HG03139 (cell line): ENCODE data around the gene ZNF683.
"Not testable (repeated sequence)": the region's sequence is repeated elsewhere in the genome, so short reads cannot be mapped to it uniquely, and the experiment has no call there.

ENCODE experiments used
- ATAC-seq: cut with Tn5 transposase; IDR thresholded peaks from one replicate; pipeline ENCODE4 v1.9.1; 2021; ENCODE audit not compliant: unreplicated experiment

ZNF683 gene

DNA sequence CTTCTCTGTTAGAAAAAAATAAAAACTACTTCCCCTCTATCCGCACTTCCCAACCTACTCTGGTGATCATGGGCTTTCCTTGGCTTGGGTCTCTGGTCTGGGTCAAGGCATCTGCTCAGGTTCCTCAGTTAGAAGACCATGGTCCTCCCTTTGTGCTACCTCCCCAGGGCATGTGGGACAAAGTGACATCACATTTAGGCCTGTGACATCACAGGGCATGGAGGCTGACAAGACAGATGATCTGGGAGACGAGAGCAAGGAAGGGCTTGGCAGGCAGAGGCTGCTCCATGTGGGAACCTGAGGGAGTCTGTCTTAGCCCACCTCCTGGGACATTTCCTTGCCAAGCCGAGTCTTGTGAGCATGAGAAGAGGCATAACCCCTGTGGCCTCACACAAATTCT, at the start of gene ZNF683:
Gene ZNF683 (minus strand): TSS at position 140 of the 400 bp plus-strand sequence. CDS start 4,179 bp downstream, outside the sequence.
- ATAC-seq, result not testable (repeated sequence)

- no peak for ATAC-seq
Measured at GRCh38 chr1:26419494-26419893, 46.9 kb upstream of the ZNF683 start.

DNA sequence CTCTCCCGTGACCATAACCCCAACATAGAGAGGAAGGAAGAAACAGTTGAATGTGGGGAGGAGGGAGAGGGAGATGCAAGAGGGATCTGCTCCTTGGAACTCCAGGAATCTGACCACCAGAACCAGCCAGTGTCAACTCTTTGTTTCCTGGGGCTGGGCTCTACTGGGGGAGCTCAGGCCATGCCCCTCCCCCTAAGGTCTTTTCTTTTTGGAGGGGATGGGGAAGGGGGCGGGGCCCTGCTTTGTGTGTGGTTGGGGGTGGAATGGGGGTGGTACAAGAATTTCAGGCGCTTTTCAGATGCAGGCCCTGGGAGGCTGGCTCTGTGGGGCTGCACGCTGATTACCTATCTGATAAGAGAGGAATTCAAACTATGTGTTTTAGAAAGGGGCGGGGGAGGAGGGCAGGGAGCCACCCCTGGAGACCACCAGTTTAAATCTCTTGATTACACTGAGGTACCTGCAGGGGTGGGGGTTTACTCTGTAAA, 46.4 kb upstream of the ZNF683 start:
- ATAC-seq, result no peak

DNA sequence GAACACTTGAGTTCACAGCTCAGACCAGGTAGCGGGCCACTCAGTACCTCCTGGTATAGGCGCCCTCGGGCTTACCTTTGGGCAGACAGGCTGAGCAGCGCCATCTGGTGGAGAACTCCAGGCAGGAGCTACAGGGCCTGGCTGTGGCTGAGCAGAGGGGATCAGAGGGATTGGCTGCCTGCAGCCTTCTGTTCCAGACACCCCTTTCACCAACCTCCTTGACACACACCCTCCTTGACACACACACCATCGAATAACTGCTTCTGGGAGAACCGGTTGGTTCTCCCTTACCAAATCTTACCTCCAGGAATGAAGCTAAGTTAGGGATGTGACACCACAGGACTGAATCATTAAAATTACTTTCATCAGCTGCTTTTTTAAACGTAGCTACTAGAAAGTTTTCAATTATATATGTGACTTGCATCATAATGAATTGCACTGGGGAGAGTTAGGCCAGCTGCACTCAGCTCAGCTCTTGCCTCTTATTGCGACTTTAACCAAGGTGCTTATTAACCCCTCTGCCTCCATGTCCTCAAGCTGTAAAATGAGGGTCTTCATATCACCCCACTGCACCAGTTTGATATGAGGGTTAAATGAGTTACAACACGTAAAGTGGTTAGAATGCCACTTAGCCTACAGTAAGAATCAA, 44.7 kb upstream of the ZNF683 start:
- no peak for ATAC-seq

DNA sequence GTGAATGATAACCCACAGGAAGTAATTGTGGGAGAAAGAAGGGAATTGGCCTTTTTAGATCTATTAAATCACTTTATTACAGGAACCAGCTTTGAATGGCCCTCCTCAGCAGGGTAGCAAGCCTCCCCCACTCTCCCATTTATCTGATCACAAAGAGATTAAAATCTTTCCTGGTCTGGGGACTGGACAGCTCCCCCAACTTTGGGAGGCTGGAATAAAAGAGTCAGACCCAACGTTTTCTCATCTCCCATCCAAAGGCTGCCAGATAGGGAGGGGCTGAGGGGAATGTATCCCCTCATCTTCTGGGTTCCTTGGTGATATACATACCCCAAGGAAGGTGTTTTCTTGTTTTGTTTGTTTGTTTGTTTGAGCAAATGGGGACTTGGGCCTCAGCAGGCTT, 40.5 kb upstream of the ZNF683 start:
- ATAC-seq, result no peak

GRCh38 chr1:26412180-26412840, 39.8 kb upstream of the ZNF683 start:
- ATAC-seq, result no peak

DNA sequence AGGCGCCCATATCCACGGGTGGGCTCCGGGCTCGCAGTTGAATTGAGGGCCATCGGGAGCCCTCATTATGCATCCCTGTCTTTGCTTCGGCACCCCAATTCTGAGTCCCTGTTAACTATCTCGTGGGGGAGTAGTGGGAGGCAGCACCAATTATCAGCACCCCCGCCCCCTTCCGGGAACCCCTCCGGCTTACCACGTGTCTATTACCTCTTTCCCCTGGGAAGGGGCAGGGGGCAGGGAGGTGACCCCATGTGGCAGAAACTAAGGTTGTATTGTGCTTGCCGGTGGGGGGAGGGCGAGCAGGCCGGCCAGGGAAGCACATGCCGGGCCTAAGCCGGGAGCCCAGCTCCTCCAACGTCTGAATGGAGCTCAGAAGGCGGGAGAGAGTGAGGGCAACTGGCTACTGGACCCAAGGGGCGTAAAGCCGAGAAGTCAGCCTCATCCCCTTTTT, 39.1 kb upstream of the ZNF683 start:
- no peak for ATAC-seq

- ATAC-seq, result no peak
Measured at GRCh38 chr1:26410706-26411623, 38.4 kb upstream of the ZNF683 start, which contains the start of gene LIN28A. LIN28A (plus strand) TSS chr1:26410817; CDS start chr1:26410892, 75 bp downstream.

DNA sequence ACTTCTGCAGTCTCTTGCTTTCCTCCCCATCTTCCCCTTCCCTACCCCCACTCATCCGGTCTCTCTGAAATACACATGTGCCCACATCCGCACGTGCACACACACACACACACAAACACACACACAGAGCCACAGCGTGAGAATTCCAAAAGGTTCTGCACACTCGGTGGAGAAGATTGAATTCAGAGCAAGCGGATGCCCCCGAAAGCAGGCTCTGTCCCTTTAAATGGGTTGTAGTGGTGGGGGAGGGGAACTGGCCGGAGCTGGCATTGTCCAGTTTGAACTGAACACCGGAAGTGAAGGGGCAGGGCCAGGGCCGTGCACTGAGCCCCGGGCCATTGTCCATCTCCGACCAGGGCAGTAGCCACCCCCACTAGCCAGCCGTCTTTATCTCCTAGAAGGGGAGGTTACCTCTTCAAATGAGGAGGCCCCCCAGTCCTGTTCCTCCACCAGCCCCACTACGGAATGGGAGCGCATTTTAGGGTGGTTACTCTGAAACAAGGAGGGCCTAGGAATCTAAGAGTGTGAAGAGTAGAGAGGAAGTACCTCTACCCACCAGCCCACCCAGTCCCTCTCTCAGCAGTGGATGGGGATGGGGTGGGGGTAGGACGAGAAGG, 36.7 kb upstream of the ZNF683 start:
- no peak for ATAC-seq

GRCh38 chr1:26408604-26409003, 36.1 kb upstream of the ZNF683 start:
- ATAC-seq, result no peak

- no peak for ATAC-seq
Measured at GRCh38 chr1:26405281-26405915, 32.8 kb upstream of the ZNF683 start.

DNA sequence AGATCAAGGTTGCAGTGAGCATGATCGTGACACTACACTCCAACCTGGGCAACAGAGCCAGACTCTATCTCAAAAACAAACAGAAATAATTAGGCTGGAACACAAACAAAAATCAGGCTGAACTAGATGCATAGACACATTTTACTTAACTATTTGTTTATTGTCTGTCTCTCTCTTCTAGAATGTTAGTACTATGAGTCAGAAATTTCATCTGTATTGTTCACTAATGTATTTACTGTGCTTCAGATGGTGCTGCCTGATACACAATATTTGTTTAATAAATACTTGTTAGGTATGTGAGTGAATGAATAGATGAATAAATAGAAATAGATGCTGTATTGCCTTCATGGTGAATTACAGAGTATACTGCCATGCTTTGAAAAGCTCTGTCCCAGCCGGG, 32.1 kb upstream of the ZNF683 start:
- ATAC-seq, result no peak

GRCh38 chr1:26403656-26404055, 31.1 kb upstream of the ZNF683 start:
- ATAC-seq, result no peak

- ATAC-seq, result no peak
Measured at GRCh38 chr1:26401891-26402290, 29.3 kb upstream of the ZNF683 start.

- no peak for ATAC-seq
Measured at GRCh38 chr1:26399034-26399433, 26.5 kb upstream of the ZNF683 start.

GRCh38 chr1:26395754-26396153, 23.2 kb upstream of the ZNF683 start:
- no peak for ATAC-seq

GRCh38 chr1:26391450-26391849, 18.9 kb upstream of the ZNF683 start:
- ATAC-seq, result no peak

- no peak for ATAC-seq
Measured at GRCh38 chr1:26389604-26390247, 17.2 kb upstream of the ZNF683 start.

GRCh38 chr1:26388791-26389445, 16.4 kb upstream of the ZNF683 start:
- ATAC-seq, result no peak
